ENCODE data around the gene AMBP. TPM values are rescaled to one million over a fixed set of nuclear protein-coding genes. Genes with fewer than 3 reads are reported as not detected.

AMBP gene
- total RNA-seq, 6 experiments from 2014 or later, result 2,202 to 7,072 (median 5,221) TPM

GRCh38 chr9:114082017-114082762, 4.1 kb upstream of the AMBP start:
- WGBS (ENCODE audit: insufficient coverage, low coverage, low lambda C conversion rate, missing lambda C conversion rate), result 40% methylated on average over 1 of the region's 10 CpGs
- ATAC-seq (peak; percentile 65 to 76 (median 68)), DNase-seq (peak; percentile 82 to 95 (median 88))
- Histone ChIP-seq H3K36me3 (no peaks in the 10 kb centered on the region), H3K4me3 (peak overlapping the region in 2 of 3 donors; percentile 38 to 43), H3K27ac (peak overlapping the region; percentile 47 to 88 (median 72)), H3K9me3 (no peaks in the 10 kb centered on the region), H3K27me3 (no peaks in the 10 kb centered on the region), H3K4me1 (peaks cover 0 to 39% (median 15%) of the 10 kb centered on the region in 4 donors)
- TF ChIP-seq POLR2A (IDR thresholded peaks at IDR 0.05), result peak; percentile 44
- peak; percentile 92 to 97 (median 94) for TF ChIP-seq CTCF (IDR thresholded peaks at IDR 0.05)
- intact Hi-C loops (cut with DNase I), result no loop called here

- Histone ChIP-seq H3K4me1 (peaks cover 0 to 39% (median 15%) of the 10 kb centered on the region in 4 donors), H3K9me3 (no peaks in the 10 kb centered on the region), H3K4me3 (peak overlapping the region in 2 of 3 donors; percentile 38 to 43), H3K36me3 (peaks cover 0 to 3% (median under 1%) of the 10 kb centered on the region in 4 donors), H3K27me3 (no peaks in the 10 kb centered on the region), H3K27ac (peak overlapping the region; percentile 40 to 88 (median 72))
- no peak for DNase-seq
- TF ChIP-seq CTCF (IDR thresholded peaks at IDR 0.05), result no peak
- no peak for TF ChIP-seq POLR2A (IDR thresholded peaks at IDR 0.05)
- 29% methylated on average over 5 of the region's 6 CpGs for WGBS (ENCODE audit: insufficient coverage, low coverage, low lambda C conversion rate, missing lambda C conversion rate)
- peak; percentile 10 to 25 (median 19) for ATAC-seq
- intact Hi-C loops (cut with DNase I), result no loop called here
Observed at GRCh38 chr9:114081441-114082016, 3.4 kb upstream of the AMBP start.

GRCh38 chr9:114080773-114081440, 2.8 kb upstream of the AMBP start:
- H3K27me3 ChIP-seq, result no peaks in the 10 kb centered on the region
- no peak for TF ChIP-seq CTCF (IDR thresholded peaks at IDR 0.05)
- no peak for TF ChIP-seq POLR2A (IDR thresholded peaks at IDR 0.05)
- peak overlapping the region; percentile 40 to 88 (median 72) for H3K27ac ChIP-seq
- peak overlapping the region in 2 of 3 donors; percentile 38 to 43 for H3K4me3 ChIP-seq
- DNase-seq, result peak; percentile 66 to 87 (median 83)
- WGBS (ENCODE audit: insufficient coverage, low coverage, low lambda C conversion rate, missing lambda C conversion rate), result 20% methylated on average over 5 of the region's 7 CpGs
- peak; percentile 39 to 63 (median 53) for ATAC-seq
- intact Hi-C loops (cut with DNase I), result no loop called here
- peaks cover 0 to 39% (median 15%) of the 10 kb centered on the region in 4 donors for H3K4me1 ChIP-seq
- no peaks in the 10 kb centered on the region for H3K9me3 ChIP-seq
- H3K36me3 ChIP-seq, result peaks cover 0 to 10% (median 3%) of the 10 kb centered on the region in 4 donors

- ATAC-seq (peak; percentile 1 to 11 (median 4)), DNase-seq (no peak)
- Histone ChIP-seq H3K36me3 (peaks cover 0 to 16% (median 6%) of the 10 kb centered on the region in 4 donors), H3K4me3 (peak overlapping the region in 2 of 3 donors; percentile 19 to 38), H3K9me3 (no peaks in the 10 kb centered on the region), H3K4me1 (peaks cover 0 to 39% (median 15%) of the 10 kb centered on the region in 4 donors), H3K27me3 (no peaks in the 10 kb centered on the region), H3K27ac (peak overlapping the region; percentile 40 to 88 (median 63))
- TF ChIP-seq CTCF (IDR thresholded peaks at IDR 0.05), result no peak
- intact Hi-C loops (cut with DNase I), result no loop called here
- WGBS (ENCODE audit: insufficient coverage, low coverage, low lambda C conversion rate, missing lambda C conversion rate), result 26% methylated on average over 5 of the region's 5 CpGs
Observed at GRCh38 chr9:114080195-114080772, 2.2 kb upstream of the AMBP start.

All from right lobe of liver (tissue), 6 donors.